Fibroblast of peridontal ligament (primary cell): ENCODE results near the gene PELI1.
"Not testable (repeated sequence)": the region's sequence is repeated elsewhere in the genome, so short reads cannot be mapped to it uniquely, and the experiment has no call there.

Source experiments
- DNase-seq: peaks from one replicate; pipeline ENCODE4 v3.0.0-alpha.2; 2010; ENCODE audit errors: extremely low read depth

Gene PELI1

GRCh38 chr2:64086347-64087082 is 57.7 kb downstream of the PELI1 start:
- no peak for DNase-seq

DNA sequence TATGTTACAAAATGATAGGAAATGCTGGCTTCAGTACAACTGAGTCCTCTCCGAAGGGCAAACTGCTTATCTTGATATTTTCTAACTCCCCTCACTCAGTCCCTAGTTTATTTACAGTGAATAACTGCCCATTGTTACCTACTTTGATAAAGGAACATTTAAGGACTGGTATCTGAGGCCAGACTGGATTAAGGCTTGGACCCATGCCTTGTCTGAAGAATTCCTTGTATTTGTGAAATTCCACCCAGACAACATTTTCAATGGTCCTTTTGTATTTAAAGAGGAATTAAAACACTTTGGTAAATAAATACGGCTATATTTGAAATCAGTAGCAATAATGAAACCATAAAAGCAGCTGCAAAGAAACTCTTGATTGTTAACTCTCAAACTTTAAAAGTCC is 58.3 kb downstream of the PELI1 start:
- no peak for DNase-seq

- DNase-seq: no peak
These were observed 63.2 kb downstream of the PELI1 start for GRCh38 chr2:64081046-64081445.

GRCh38 chr2:64080179-64080578 is 64.0 kb downstream of the PELI1 start:
- no peak for DNase-seq

DNA sequence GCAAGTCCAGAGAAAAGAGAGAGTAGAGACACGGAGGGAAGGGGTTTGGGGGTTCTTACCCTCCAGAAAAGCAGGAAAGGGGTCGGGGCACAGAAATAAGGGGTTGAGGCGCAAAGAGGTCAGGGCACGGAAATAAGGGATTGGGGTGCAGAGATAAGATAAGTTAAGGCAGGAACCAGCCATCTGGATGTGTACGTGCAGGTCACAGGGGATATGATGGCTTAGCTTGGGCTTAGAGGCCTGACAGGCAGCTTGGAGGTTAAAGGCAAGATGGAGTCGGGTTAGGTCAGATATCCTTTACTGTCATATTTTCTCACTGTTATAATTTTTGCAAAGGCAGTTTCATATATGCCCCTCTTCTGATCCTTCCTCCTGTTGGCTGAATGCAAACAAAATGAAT is 64.5 kb downstream of the PELI1 start:
- not testable (repeated sequence) for DNase-seq

DNA sequence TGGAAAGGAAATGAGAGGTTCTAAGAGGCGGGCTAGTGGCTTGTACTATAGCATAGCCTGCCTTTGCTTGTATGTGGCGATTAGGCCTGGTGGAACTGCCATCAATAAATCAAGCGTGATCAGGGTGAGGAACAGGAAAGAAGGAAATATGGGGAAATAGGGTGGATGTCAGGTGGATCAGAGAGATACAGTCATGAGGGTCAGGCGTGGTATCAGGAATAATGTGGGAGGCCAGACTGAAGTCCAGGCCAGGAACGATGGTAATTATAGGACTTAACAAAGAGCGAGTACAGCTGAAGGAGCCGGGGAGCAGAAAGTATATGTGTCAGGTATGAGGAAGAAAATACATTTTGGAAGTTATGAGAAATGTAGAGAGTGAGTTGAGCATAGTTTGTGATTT is 67.4 kb downstream of the PELI1 start:
- DNase-seq: not testable (repeated sequence)

- DNase-seq: not testable (repeated sequence)
These were observed 69.6 kb downstream of the PELI1 start for GRCh38 chr2:64074616-64075015.

- DNase-seq: no peak
These were observed 76.9 kb downstream of the PELI1 start for GRCh38 chr2:64067326-64067725.

DNA sequence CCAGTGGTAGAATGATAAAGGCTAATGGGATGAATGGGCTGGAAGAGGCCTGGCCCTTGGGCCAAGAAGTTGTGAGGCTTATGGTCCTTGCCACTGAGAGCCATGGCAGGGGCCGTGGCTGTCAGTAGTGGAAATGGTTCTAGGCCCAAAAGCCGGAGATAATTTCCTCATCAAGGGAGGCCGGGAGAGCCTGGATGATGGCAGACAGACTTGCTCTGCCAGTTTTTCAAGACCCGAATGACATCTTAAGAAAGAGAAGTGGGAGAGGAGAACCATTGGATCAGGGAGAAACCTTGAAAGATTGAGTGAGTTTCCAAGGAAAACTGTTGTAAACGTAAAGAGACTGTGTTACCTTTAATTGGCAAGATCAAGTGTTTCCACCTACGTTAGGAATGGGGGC is 78.7 kb downstream of the PELI1 start:
- no peak for DNase-seq

GRCh38 chr2:64063924-64064331 is 80.3 kb downstream of the PELI1 start:
- peak; percentile 30 for DNase-seq

DNA sequence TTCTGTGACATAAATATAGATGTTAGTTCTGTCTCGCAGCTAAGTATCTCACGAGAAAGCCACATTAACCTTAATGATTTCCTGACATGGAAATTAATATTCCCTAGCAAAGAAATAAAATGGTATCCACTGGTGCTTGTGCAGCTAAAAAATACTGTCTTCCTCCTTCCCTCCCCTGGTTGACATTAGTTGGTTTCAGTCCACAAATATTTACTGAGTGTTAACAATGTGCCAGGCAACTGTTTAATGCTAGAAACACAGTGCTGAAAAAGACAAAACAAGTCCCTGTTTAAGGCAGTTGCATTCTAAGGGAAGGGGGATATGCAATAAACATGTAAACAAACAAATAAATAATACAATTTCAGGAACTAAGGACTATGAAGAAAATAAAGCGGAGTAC is 80.8 kb downstream of the PELI1 start:
- DNase-seq: no peak

- DNase-seq: peak; percentile 45
These were observed 81.4 kb downstream of the PELI1 start for GRCh38 chr2:64062840-64063239.

GRCh38 chr2:64059270-64059669 is 85.0 kb downstream of the PELI1 start:
- DNase-seq: no peak

GRCh38 chr2:64056021-64056420 is 88.2 kb downstream of the PELI1 start:
- no peak for DNase-seq

DNA sequence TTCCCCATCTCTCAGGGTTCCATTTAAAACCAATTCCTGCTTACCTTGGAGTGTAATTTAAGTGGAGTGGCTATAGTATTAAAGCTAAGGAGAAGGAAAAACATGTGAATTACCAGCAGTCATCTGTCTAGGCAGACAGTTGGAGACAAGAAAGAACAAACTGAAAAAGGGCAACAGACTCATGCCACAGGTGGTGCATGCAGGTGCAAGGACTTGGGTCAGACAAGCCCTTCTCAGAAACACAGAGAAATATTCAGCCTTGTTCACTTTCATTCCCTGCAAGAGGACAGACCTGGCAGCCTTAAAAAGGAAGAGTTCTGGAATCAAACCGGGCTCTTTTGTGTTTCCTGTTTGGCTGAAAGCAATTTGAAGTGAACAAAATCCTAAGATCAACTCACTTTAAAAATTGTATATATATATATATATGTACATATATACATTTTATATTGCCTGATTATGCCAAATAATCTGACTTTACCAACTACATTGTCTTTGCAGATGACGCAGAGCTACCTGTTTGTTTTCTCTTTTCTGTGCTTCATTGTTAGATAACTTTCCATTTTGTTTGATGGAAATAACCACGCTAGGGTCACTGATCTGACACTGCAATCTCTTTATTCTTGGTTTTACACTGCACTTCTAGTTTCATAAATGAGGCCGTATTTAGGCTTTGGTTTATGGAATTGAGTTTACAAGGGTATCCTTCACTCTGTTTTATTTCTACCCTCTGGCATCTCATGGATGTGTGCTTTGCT is 89.9 kb downstream of the PELI1 start:
- DNase-seq: no peak

- DNase-seq: no peak
These were observed 91.6 kb downstream of the PELI1 start for GRCh38 chr2:64052463-64053241.

DNA sequence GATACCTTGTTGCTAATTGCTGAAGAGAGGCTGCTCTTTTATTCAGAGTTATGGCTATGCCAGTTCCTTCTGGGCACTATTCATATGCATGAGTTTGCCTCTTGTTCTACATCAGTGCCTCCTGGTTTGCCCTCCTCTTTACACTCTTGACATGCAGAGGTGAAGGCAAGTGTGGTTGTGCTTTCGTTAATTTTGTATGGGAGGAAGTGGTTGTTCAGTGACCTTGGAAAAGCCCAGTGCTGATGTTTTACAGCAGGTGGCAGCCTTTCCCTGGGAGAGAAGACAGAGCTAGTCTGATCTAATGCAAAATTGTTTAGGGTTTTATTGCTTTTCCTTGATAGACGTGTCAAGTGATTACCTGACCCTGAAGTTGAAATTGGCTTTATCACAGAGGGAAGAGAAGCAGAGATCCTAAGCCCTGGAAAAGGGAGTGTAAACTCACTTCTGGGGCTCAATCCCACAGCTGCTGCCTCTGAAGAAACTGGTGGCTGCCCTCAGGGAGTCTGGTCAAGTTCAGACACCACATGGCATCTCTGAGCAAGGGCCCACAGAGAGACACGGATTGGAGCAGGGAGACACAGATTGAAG is 94.5 kb downstream of the PELI1 start:
- peak; percentile 78 for DNase-seq

GRCh38 chr2:64045938-64046337 is 98.3 kb downstream of the PELI1 start:
- DNase-seq: no peak
